HCT116 (cell line): Measurements from ENCODE around the gene TSPYL6. TPM values are rescaled to one million over a fixed set of nuclear protein-coding genes. Genes with fewer than 3 reads are reported as not detected.

Experiments used
- ATAC-seq: fragments of 200-7000 bp; cut with Tn5 transposase; 2 replicates; pipeline ENCODE4 v1.9.1; 2020; ENCODE audit warnings: mild to moderate bottlenecking, moderate library complexity
- BruUV-seq: library from RNA; stranded (reverse); fragments of 400-500 nt; replicated peaks from 2 replicates; lab custom pipeline; 2021; lab: Mats Ljungman, UMichigan
- CTCF ChIA-PET: fragments of 300-600 bp; sonication (Branson Sonifier 250); formaldehyde crosslinking; loops from one replicate; lab custom pipeline; 2021; ENCODE audit warnings: antibody characterized with exemption; lab: Charles Lee
- POLR2A ChIA-PET: fragments of 300-600, 350-600 bp; sonication (Branson Sonifier 250); formaldehyde crosslinking; loops from one replicate; lab custom pipeline; 2021; ENCODE audit warnings: antibody characterized with exemption; lab: Charles Lee
- RAD21 ChIA-PET, 2 experiments: fragments of 300-600 bp; sonication (Branson Sonifier 250); formaldehyde crosslinking; loops; one replicate each; lab custom pipeline; 2023; ENCODE audit warnings: low total read pairs in 2 of 2; ENCODE audit not compliant: uncharacterized antibody in 2 of 2, unreplicated experiment in 2 of 2, low non-redundant PET in 1 of 2; lab: Charles Lee
- DNase-seq: peaks from one replicate; pipeline ENCODE4 v3.0.0-alpha.2; 2010; ENCODE audit warnings: low read depth, low spot score
- H2AFZ ChIP-seq: fragments of 200-600 bp; shearing (Covaris generic), sonication (generic); 2 replicates; pipeline ENCODE4 v1.6.1; 2017; ENCODE audit warnings: low read depth, mixed run types, mixed read lengths, antibody characterized with exemption, low read length; ENCODE audit not compliant: poor library complexity, severe bottlenecking
- H3K27ac ChIP-seq: 2 replicates; pipeline ENCODE4 v1.5.1; 2012; ENCODE audit warnings: low read depth, low read length
- H3K27me3 ChIP-seq: fragments of 200-600 bp; sonication (generic); 2 replicates; pipeline ENCODE4 v1.6.1; 2016; ENCODE audit warnings: mixed run types, low read length, mixed read lengths; ENCODE audit not compliant: insufficient read depth
- H3K36me3 ChIP-seq, 2 experiments: fragments of 200-500 bp in 1 of 2; fragments of 200-600 bp in 1 of 2; sonication (Bioruptor generic) in 1 of 2; sonication (generic) in 1 of 2; 2 replicates each; pipeline versions ENCODE4 v1.5.1 to v1.6.1; 2014 to 2016; ENCODE audit warnings: low read length in 2 of 2, inconsistent platforms in 1 of 2, mixed read lengths in 1 of 2, mixed run types in 1 of 2; ENCODE audit not compliant: insufficient read depth in 2 of 2, control insufficient read depth in 1 of 2
- H3K4me1 ChIP-seq, 2 experiments: fragments of 200-600 bp in 1 of 2; sonication (generic) in 1 of 2; 2 replicates each; pipeline versions ENCODE4 v1.5.1 to v1.6.1; 2012 to 2017; ENCODE audit warnings: low read length in 2 of 2, inconsistent platforms in 1 of 2, mild to moderate bottlenecking in 1 of 2, mixed read lengths in 1 of 2, mixed run types in 1 of 2, moderate library complexity in 1 of 2; ENCODE audit not compliant: insufficient read depth in 2 of 2, control insufficient read depth in 1 of 2
- H3K4me2 ChIP-seq: fragments of 200-600 bp; sonication (generic); 2 replicates; pipeline ENCODE4 v1.6.1; 2017; ENCODE audit warnings: mixed run types, low read length, mixed read lengths
- H3K4me3 ChIP-seq, 2 experiments: fragments of 200-600 bp in 1 of 2; sonication (generic) in 1 of 2; replicated peaks in 1 of 2; 2 replicates each; pipeline ENCODE4 v1.5.1; 2011 to 2016; ENCODE audit warnings: low read length in 2 of 2, control low read depth in 1 of 2, low read depth in 1 of 2, mild to moderate bottlenecking in 1 of 2, mixed read lengths in 1 of 2, mixed run types in 1 of 2
- H3K79me2 ChIP-seq: fragments of 200-600 bp; sonication (generic); 2 replicates; pipeline ENCODE4 v1.6.1; 2017; ENCODE audit warnings: mild to moderate bottlenecking, mixed run types, low read length, moderate library complexity, mixed read lengths; ENCODE audit not compliant: insufficient read depth
- H3K9ac ChIP-seq: fragments of 200-600 bp; sonication (generic); 2 replicates; pipeline ENCODE4 v1.6.1; 2016; ENCODE audit warnings: low read length, mixed read lengths
- H3K9me2 ChIP-seq: fragments of 200-600 bp; sonication (generic), shearing (Covaris generic); 2 replicates; pipeline ENCODE4 v1.6.1; 2017; ENCODE audit warnings: mixed run types, mild to moderate bottlenecking, moderate library complexity; ENCODE audit not compliant: insufficient read depth
- H3K9me3 ChIP-seq, 2 experiments: fragments of 200-500 bp in 1 of 2; fragments of 200-600 bp in 1 of 2; sonication (Bioruptor generic) in 1 of 2; sonication (generic) in 1 of 2; 2 replicates each; pipeline ENCODE4 v1.6.1; 2014 to 2017; ENCODE audit warnings: low read length in 2 of 2, mixed read lengths in 2 of 2, inconsistent platforms in 1 of 2, low read depth in 1 of 2, mild to moderate bottlenecking in 1 of 2, mixed run types in 1 of 2, moderate library complexity in 1 of 2; ENCODE audit not compliant: control insufficient read depth in 1 of 2, insufficient read depth in 1 of 2
- H4K20me1 ChIP-seq: fragments of 200-600 bp; sonication (generic), shearing (Covaris generic); 2 replicates; pipeline ENCODE4 v1.6.1; 2017; ENCODE audit warnings: mixed run types, mild to moderate bottlenecking, moderate library complexity; ENCODE audit not compliant: insufficient read depth
- CBX3 ChIP-seq: IDR thresholded peaks from 2 replicates; pipeline ENCODE4 v1.6.1; 2012; ENCODE audit warnings: low read depth
- JUND ChIP-seq: IDR thresholded peaks from 2 replicates; pipeline ENCODE4 v1.6.1; 2012
- POLR2A ChIP-seq: IDR thresholded peaks from 2 replicates; pipeline ENCODE4 v1.7.0; 2011; ENCODE audit warnings: borderline replicate concordance; ENCODE audit not compliant: insufficient read depth, insufficient read length; ENCODE audit errors: extremely low read depth
- REST ChIP-seq: IDR thresholded peaks from 2 replicates; pipeline ENCODE4 v1.6.1; 2012; ENCODE audit warnings: low read depth
- SP1 ChIP-seq: IDR thresholded peaks from 2 replicates; pipeline ENCODE4 v1.6.1; 2012; ENCODE audit warnings: low read depth
- SRF ChIP-seq: IDR thresholded peaks from 2 replicates; pipeline ENCODE4 v1.6.1; 2012; ENCODE audit warnings: low read depth
- TCF7L2 ChIP-seq: IDR thresholded peaks from 2 replicates; pipeline ENCODE4 v1.7.0; 2011; ENCODE audit warnings: borderline replicate concordance, inconsistent platforms; ENCODE audit not compliant: insufficient read depth, insufficient read length; ENCODE audit errors: extremely low read depth
- YY1 ChIP-seq: IDR thresholded peaks from 2 replicates; pipeline ENCODE4 v1.6.1; 2011; ENCODE audit warnings: low read length, low read depth, moderate library complexity, mild to moderate bottlenecking; ENCODE audit not compliant: insufficient replicate concordance; ENCODE audit errors: extremely low read depth
- ZBTB33 ChIP-seq: IDR thresholded peaks from 2 replicates; pipeline ENCODE4 v1.6.1; 2011; ENCODE audit warnings: mild to moderate bottlenecking, low read length, moderate library complexity; ENCODE audit not compliant: insufficient replicate concordance; ENCODE audit errors: extremely low read depth
- intact Hi-C: fragments of 100-400 bp; cut with micrococcal nuclease; formaldehyde crosslinking; loops from 2 replicates; pipeline ENCODE4 v1.10.0; 2022
- total RNA-seq: library from RNA; stranded (reverse); gene quantifications from one replicate; pipeline ENCODE4 v1.2.1, GENCODE V29; 2021; ENCODE audit not compliant: unreplicated experiment

TSPYL6 gene
- total RNA-seq, 1 experiment from 2014 or later, result not detected

- intact Hi-C loops, result no loop called here
Observed at GRCh38 chr2:54295911-54296310, 39.9 kb upstream of the TSPYL6 start.

More at GRCh38 chr2:54295911-54296310, 39.9 kb upstream of the TSPYL6 start:
- Histone ChIP-seq H3K79me2 (no peaks in the 10 kb centered on the region), H3K27me3 (no peaks in the 10 kb centered on the region), H4K20me1 (no peaks in the 10 kb centered on the region), H3K4me1 (peaks cover 0 to 9% of the 10 kb centered on the region in 2 experiments; a peak in 2 of 4 replicates), H3K9me2 (no peaks in the 10 kb centered on the region), H3K9ac (no peak overlapping the region), H3K4me3 (no peak overlapping the region), H3K27ac (no peak overlapping the region), H3K4me2 (no peak overlapping the region), H2AFZ (no peak overlapping the region), H3K9me3 (no peaks in the 10 kb centered on the region), H3K36me3 (no peaks in the 10 kb centered on the region)
- no TSS peak for BruUV-seq
- no peak for DNase-seq
- ChIA-PET POLR2A (no interaction called here), CTCF (no interaction called here), RAD21 (no interaction called here)
- ATAC-seq, result no peak
- TF ChIP-seq TCF7L2, result no peak
- no peak for TF ChIP-seq CBX3
- TF ChIP-seq REST, result no peak
- TF ChIP-seq POLR2A, result no peak
- no peak for TF ChIP-seq ZBTB33
- TF ChIP-seq YY1, result no peak
- TF ChIP-seq SP1, result no peak
- TF ChIP-seq JUND, result no peak
- no peak for TF ChIP-seq SRF
